Keratinocyte (primary cell): ENCODE data around the gene ICAM4.

Source experiments
- EZH2 ChIP-seq: IDR thresholded peaks from one replicate; pipeline ENCODE4 v1.6.1; 2012; ENCODE audit warnings: inconsistent platforms, mild to moderate bottlenecking, low read length, moderate library complexity
- TF ChIP-seq, protein P1 (sequence below), 3 experiments: IDR thresholded peaks in 1 of 3; conservative IDR thresholded peaks in 1 of 3; optimal IDR thresholded peaks in 1 of 3; 2 replicates in 2 of 3; 3 replicates in 1 of 3; pipeline versions ENCODE3 to v1.5.1; 2011; ENCODE audit warnings: low read length in 3 of 3, mild to moderate bottlenecking in 3 of 3, moderate library complexity in 2 of 3, control low read depth in 1 of 3, inconsistent platforms in 1 of 3; ENCODE audit not compliant: insufficient read depth in 2 of 3; ENCODE audit errors: extremely low read depth in 1 of 3

DNA sequence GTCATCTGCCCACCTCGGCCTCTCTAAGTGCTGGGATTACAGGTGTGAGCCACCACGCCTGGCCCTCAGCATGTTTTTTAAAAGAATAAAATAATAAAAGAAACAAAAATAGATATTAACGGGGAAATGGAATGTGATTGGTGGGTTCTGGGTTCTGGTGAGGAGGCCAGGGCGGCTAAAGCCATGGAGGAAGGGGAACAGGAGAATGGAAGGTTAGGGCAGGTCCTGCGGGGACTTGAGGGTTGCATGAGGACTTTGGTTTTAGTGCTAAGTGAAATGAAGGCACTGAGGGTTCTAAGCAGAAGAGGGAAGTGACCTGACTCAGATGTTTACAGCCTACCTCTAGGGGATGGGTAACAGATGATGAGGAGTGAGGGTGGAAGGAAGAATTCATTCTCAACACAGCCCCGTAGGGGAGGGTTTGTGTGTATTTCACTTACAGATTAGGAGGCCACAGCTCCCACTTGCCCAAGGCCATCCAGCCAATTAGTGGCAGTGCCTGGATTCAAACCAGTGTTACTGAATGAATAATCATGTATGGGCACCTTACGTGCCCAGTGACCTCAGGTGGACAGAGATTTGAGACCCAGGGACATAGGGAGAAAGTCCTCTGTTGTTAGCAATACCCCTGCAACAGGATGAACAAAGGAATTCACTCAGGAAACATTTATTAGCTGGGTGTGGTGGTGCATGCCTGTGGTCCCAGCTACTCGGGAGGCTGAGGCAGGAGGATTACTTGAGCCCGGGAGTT is 41.4 kb upstream of the ICAM4 start:
- TF ChIP-seq, protein P1, sequence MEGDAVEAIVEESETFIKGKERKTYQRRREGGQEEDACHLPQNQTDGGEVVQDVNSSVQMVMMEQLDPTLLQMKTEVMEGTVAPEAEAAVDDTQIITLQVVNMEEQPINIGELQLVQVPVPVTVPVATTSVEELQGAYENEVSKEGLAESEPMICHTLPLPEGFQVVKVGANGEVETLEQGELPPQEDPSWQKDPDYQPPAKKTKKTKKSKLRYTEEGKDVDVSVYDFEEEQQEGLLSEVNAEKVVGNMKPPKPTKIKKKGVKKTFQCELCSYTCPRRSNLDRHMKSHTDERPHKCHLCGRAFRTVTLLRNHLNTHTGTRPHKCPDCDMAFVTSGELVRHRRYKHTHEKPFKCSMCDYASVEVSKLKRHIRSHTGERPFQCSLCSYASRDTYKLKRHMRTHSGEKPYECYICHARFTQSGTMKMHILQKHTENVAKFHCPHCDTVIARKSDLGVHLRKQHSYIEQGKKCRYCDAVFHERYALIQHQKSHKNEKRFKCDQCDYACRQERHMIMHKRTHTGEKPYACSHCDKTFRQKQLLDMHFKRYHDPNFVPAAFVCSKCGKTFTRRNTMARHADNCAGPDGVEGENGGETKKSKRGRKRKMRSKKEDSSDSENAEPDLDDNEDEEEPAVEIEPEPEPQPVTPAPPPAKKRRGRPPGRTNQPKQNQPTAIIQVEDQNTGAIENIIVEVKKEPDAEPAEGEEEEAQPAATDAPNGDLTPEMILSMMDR (optimal IDR thresholded peaks at IDR 0.05 in 1 of 3, IDR thresholded peaks at IDR 0.05 in 1 of 3, conservative IDR thresholded peaks at IDR 0.05 in 1 of 3; ENCODE audit: extremely low read depth in 1 of 3, insufficient read depth in 2 of 3, low read length in 3 of 3) = no peak
- TF ChIP-seq EZH2 = no peak
